Measurements from ENCODE around the gene ADSL.

ADSL gene

GRCh38 chr22:40326905-40327735 is 19.2 kb upstream of the ADSL start:
- DNase-seq (ENCODE audit: low read depth in 2 of 2) = no peak

GRCh38 chr22:40328546-40329456 is 17.5 kb upstream of the ADSL start:
- no peak for DNase-seq (ENCODE audit: low read depth in 2 of 2)

GRCh38 chr22:40329466-40329865 is 16.8 kb upstream of the ADSL start:
- DNase-seq (ENCODE audit: low read depth in 2 of 2) = no peak

- DNase-seq (ENCODE audit: low read depth in 2 of 2) = no peak
Observed at GRCh38 chr22:40330086-40330485, 16.2 kb upstream of the ADSL start.

- no peak for DNase-seq (ENCODE audit: low read depth in 2 of 2)
Observed at GRCh38 chr22:40330615-40331014, 15.7 kb upstream of the ADSL start.

- DNase-seq (ENCODE audit: low read depth in 2 of 2) = no peak
Observed at GRCh38 chr22:40331706-40332105, 14.6 kb upstream of the ADSL start.

- DNase-seq (ENCODE audit: low read depth in 2 of 2) = no peak
Observed at GRCh38 chr22:40332319-40332781, 13.9 kb upstream of the ADSL start.

- no peak for DNase-seq (ENCODE audit: low read depth in 2 of 2)
Observed at GRCh38 chr22:40334060-40334459, 12.2 kb upstream of the ADSL start.

- DNase-seq (ENCODE audit: low read depth in 2 of 2) = no peak
Observed at GRCh38 chr22:40334899-40335298, 11.4 kb upstream of the ADSL start.

- DNase-seq (ENCODE audit: low read depth in 2 of 2) = no peak
Observed at GRCh38 chr22:40335358-40335757, 10.9 kb upstream of the ADSL start.

- no peak for DNase-seq (ENCODE audit: low read depth in 2 of 2)
Observed at GRCh38 chr22:40340044-40340443, 6.3 kb upstream of the ADSL start.

GRCh38 chr22:40341604-40342003 is 4.7 kb upstream of the ADSL start:
- no peak for DNase-seq (ENCODE audit: low read depth in 2 of 2)

GRCh38 chr22:40342521-40342920 is 3.8 kb upstream of the ADSL start:
- no peak for DNase-seq (ENCODE audit: low read depth in 2 of 2)

GRCh38 chr22:40345271-40345670 is 1.0 kb upstream of the ADSL start:
- no peak for DNase-seq (ENCODE audit: low read depth in 2 of 2)

- no peak for DNase-seq (ENCODE audit: low read depth in 2 of 2)
Observed at GRCh38 chr22:40345815-40346184, 500 bp upstream of the ADSL start.

- no peak for DNase-seq (ENCODE audit: low read depth in 2 of 2)
Observed at GRCh38 chr22:40347300-40347699, 1.0 kb downstream of the ADSL start.

GRCh38 chr22:40348025-40348658 is 1.8 kb downstream of the ADSL start:
- DNase-seq (ENCODE audit: low read depth in 2 of 2) = no peak

- DNase-seq (ENCODE audit: low read depth in 2 of 2) = no peak
Observed at GRCh38 chr22:40352763-40353162, 6.5 kb downstream of the ADSL start.

- no peak for DNase-seq (ENCODE audit: low read depth in 2 of 2)
Observed at GRCh38 chr22:40361100-40361499, 14.8 kb downstream of the ADSL start.

- DNase-seq (ENCODE audit: low read depth in 2 of 2) = no peak
Observed at GRCh38 chr22:40363059-40363458, 16.8 kb downstream of the ADSL start.

- DNase-seq (ENCODE audit: low read depth in 2 of 2) = no peak
Observed at GRCh38 chr22:40364431-40364830, 18.1 kb downstream of the ADSL start.

GRCh38 chr22:40366068-40366467 is 19.8 kb downstream of the ADSL start:
- DNase-seq (ENCODE audit: low read depth in 2 of 2) = no peak

All from stimulated activated CD8-positive, alpha-beta memory T cell treated with anti-CD3 and anti-CD28 coated beads, Interleukin-2, amount 100 ng/mL, for 48 hours (primary cell).